Measurements from ENCODE around the gene KIF5A. TPM values are rescaled to one million over a fixed set of nuclear protein-coding genes. Genes with fewer than 3 reads are reported as not detected.
A peak's percentile ranks its signal among the peaks of the same experiment; 100 is the strongest.

KIF5A gene
- total and polyA plus RNA-seq, 2 of the 13 experiments (the other 11 are each of a cell fraction or from before 2014, with no cell fraction given): 1.6 to 11.9 TPM

DNA sequence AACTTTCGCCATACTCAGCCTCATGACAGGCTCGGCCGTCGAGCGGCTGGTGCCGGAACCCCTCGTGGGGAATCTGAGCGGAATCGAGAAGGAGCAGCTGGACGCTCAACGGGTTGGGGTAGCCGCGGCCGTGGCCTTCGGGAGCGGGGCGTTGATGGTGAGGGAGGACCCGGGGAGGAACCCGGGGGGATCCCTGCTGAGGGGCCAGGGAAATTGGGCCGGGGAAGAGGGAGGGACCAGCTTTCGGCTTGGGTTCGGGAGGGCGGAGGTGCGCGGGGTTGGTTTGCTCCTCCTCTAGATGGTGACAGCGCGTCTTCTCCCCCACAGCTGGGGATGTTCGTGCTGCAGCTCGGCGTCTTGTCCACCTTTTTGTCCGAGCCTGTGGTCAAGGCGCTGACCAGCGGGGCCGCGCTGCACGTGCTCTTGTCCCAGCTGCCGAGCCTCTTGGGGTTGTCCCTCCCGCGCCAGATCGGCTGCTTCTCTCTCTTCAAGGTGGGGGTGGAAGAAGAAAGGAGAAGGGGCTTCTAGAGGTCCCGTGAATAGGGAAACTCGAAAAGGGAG, 71.2 kb downstream of the KIF5A start (continued):
- TF ChIP-seq, protein P1, sequence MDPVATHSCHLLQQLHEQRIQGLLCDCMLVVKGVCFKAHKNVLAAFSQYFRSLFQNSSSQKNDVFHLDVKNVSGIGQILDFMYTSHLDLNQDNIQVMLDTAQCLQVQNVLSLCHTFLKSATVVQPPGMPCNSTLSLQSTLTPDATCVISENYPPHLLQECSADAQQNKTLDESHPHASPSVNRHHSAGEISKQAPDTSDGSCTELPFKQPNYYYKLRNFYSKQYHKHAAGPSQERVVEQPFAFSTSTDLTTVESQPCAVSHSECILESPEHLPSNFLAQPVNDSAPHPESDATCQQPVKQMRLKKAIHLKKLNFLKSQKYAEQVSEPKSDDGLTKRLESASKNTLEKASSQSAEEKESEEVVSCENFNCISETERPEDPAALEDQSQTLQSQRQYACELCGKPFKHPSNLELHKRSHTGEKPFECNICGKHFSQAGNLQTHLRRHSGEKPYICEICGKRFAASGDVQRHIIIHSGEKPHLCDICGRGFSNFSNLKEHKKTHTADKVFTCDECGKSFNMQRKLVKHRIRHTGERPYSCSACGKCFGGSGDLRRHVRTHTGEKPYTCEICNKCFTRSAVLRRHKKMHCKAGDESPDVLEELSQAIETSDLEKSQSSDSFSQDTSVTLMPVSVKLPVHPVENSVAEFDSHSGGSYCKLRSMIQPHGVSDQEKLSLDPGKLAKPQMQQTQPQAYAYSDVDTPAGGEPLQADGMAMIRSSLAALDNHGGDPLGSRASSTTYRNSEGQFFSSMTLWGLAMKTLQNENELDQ (CRISPR knock-in tag; IDR thresholded peaks at IDR 0.05; ENCODE audit: borderline replicate concordance): no peak
- TF ChIP-seq SIX4 (CRISPR knock-in tag; IDR thresholded peaks at IDR 0.05) (no peak), ZNF672 (CRISPR knock-in tag; IDR thresholded peaks at IDR 0.05) (no peak), ZFP90 (CRISPR knock-in tag; IDR thresholded peaks at IDR 0.05; ENCODE audit: borderline replicate concordance) (no peak), RFXANK (CRISPR knock-in tag; IDR thresholded peaks at IDR 0.05) (no peak), SIN3A (IDR thresholded peaks at IDR 0.05; ENCODE audit: borderline replicate concordance, low read depth, low read length) (peak; percentile 30; the same call in 1 of the 2 replicates), TCF7L2 (IDR thresholded peaks at IDR 0.05; ENCODE audit: low read depth, low read length) (no peak), ZNF547 (CRISPR knock-in tag; IDR thresholded peaks at IDR 0.05) (no peak; the same call in 1 of the 2 replicates), MTF1 (CRISPR knock-in tag; IDR thresholded peaks at IDR 0.05) (no peak), PITX1 (CRISPR knock-in tag; IDR thresholded peaks at IDR 0.05) (no peak), AGO2 (optimal IDR thresholded peaks at IDR 0.05; ENCODE audit: low read depth, low read length) (no peak), ISX (CRISPR knock-in tag; conservative IDR thresholded peaks at IDR 0.05) (no peak), GLI4 (CRISPR knock-in tag; IDR thresholded peaks at IDR 0.05; ENCODE audit: borderline replicate concordance) (peak; percentile 53; the same call in 1 of the 2 replicates), ZNF136 (CRISPR knock-in tag; IDR thresholded peaks at IDR 0.05; ENCODE audit: low read depth) (no peak), SRSF1 (optimal IDR thresholded peaks at IDR 0.05; ENCODE audit: low read depth, low read length) (no peak), ZNF207 (IDR thresholded peaks at IDR 0.05; ENCODE audit: borderline replicate concordance) (no peak), ZNF558 (CRISPR knock-in tag; IDR thresholded peaks at IDR 0.05; ENCODE audit: borderline replicate concordance) (0 out of 2 replicates have a peak, but pooled peaks have one; percentile 45)
- TF ChIP-seq, protein P2, sequence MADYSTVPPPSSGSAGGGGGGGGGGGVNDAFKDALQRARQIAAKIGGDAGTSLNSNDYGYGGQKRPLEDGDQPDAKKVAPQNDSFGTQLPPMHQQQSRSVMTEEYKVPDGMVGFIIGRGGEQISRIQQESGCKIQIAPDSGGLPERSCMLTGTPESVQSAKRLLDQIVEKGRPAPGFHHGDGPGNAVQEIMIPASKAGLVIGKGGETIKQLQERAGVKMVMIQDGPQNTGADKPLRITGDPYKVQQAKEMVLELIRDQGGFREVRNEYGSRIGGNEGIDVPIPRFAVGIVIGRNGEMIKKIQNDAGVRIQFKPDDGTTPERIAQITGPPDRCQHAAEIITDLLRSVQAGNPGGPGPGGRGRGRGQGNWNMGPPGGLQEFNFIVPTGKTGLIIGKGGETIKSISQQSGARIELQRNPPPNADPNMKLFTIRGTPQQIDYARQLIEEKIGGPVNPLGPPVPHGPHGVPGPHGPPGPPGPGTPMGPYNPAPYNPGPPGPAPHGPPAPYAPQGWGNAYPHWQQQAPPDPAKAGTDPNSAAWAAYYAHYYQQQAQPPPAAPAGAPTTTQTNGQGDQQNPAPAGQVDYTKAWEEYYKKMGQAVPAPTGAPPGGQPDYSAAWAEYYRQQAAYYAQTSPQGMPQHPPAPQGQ (CRISPR knock-in tag; IDR thresholded peaks at IDR 0.05; ENCODE audit: borderline replicate concordance): no peak
- TF ChIP-seq, protein P3, sequence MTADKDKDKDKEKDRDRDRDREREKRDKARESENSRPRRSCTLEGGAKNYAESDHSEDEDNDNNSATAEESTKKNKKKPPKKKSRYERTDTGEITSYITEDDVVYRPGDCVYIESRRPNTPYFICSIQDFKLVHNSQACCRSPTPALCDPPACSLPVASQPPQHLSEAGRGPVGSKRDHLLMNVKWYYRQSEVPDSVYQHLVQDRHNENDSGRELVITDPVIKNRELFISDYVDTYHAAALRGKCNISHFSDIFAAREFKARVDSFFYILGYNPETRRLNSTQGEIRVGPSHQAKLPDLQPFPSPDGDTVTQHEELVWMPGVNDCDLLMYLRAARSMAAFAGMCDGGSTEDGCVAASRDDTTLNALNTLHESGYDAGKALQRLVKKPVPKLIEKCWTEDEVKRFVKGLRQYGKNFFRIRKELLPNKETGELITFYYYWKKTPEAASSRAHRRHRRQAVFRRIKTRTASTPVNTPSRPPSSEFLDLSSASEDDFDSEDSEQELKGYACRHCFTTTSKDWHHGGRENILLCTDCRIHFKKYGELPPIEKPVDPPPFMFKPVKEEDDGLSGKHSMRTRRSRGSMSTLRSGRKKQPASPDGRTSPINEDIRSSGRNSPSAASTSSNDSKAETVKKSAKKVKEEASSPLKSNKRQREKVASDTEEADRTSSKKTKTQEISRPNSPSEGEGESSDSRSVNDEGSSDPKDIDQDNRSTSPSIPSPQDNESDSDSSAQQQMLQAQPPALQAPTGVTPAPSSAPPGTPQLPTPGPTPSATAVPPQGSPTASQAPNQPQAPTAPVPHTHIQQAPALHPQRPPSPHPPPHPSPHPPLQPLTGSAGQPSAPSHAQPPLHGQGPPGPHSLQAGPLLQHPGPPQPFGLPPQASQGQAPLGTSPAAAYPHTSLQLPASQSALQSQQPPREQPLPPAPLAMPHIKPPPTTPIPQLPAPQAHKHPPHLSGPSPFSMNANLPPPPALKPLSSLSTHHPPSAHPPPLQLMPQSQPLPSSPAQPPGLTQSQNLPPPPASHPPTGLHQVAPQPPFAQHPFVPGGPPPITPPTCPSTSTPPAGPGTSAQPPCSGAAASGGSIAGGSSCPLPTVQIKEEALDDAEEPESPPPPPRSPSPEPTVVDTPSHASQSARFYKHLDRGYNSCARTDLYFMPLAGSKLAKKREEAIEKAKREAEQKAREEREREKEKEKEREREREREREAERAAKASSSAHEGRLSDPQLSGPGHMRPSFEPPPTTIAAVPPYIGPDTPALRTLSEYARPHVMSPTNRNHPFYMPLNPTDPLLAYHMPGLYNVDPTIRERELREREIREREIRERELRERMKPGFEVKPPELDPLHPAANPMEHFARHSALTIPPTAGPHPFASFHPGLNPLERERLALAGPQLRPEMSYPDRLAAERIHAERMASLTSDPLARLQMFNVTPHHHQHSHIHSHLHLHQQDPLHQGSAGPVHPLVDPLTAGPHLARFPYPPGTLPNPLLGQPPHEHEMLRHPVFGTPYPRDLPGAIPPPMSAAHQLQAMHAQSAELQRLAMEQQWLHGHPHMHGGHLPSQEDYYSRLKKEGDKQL (CRISPR knock-in tag; IDR thresholded peaks at IDR 0.05; ENCODE audit: low read depth): no peak
